HL-60 (cell line): ENCODE data around the gene PCBD2.

Experiments used
- DNase-seq, 2 experiments: peaks; one replicate each; pipeline ENCODE4 v3.0.0-alpha.2; 2010 to 2020; ENCODE audit warnings: low read depth in 1 of 2, low spot score in 1 of 2
- H3K27ac ChIP-seq: fragments of 250-450 bp; sonication (Bioruptor Pico); replicated peaks from 2 replicates; pipeline ENCODE4 v1.5.1; 2020; ENCODE audit warnings: mild to moderate bottlenecking, moderate library complexity
- H3K27me3 ChIP-seq: fragments of 250-450 bp; sonication (Bioruptor Pico); 2 replicates; pipeline ENCODE4 v1.5.1; 2021; ENCODE audit warnings: mild to moderate bottlenecking, moderate library complexity; ENCODE audit not compliant: insufficient read depth, poor library complexity, severe bottlenecking
- H3K4me3 ChIP-seq: replicated peaks from 2 replicates; pipeline ENCODE4 v1.5.1; 2011; ENCODE audit warnings: mild to moderate bottlenecking, control low read depth, low read length; ENCODE audit not compliant: insufficient read depth
- CTCF ChIP-seq: IDR thresholded peaks from one replicate; pipeline ENCODE4 v1.5.1; 2011; ENCODE audit warnings: low read length, control low read depth, inconsistent platforms; ENCODE audit not compliant: insufficient read depth
- GABPA ChIP-seq: IDR thresholded peaks from 2 replicates; pipeline ENCODE4 v1.6.1; 2012; ENCODE audit warnings: low read depth
- POLR2AphosphoS5 ChIP-seq: IDR thresholded peaks from 2 replicates; pipeline ENCODE4 v1.6.1; 2012; ENCODE audit warnings: low read depth
- REST ChIP-seq: IDR thresholded peaks from 2 replicates; pipeline ENCODE4 v1.6.1; 2012; ENCODE audit warnings: low read depth; ENCODE audit not compliant: insufficient replicate concordance
- SPI1 ChIP-seq: IDR thresholded peaks from 2 replicates; pipeline ENCODE4 v1.6.1; 2012; ENCODE audit warnings: low read depth, mild to moderate bottlenecking, borderline replicate concordance

PCBD2 gene

DNA sequence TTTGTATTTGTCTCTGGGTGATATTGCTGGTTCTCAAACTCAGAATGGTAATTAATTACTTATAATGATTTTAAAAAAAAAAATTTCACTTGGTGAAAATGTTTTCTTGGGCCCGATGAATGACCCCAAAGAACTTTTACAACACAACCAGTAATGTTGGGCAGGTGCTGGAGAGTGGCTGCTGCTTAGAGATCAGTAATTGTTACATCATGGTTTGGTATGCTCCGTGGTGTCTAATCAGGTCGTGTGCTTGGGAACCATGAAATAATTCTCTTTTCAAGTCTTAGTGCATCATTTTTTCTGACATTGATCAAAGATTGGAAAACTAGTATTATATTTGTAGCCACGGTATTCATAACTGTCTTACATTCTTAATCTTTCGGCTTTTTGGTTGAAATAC is 29.3 kb downstream of the PCBD2 start:
- H3K27ac ChIP-seq: no peak overlapping the region
- no peaks in the 10 kb centered on the region for H3K27me3 ChIP-seq
- DNase-seq: no peak
- no peak overlapping the region for H3K4me3 ChIP-seq
- TF ChIP-seq SPI1 (no peak), POLR2AphosphoS5 (no peak), GABPA (no peak)

GRCh38 chr5:134935711-134936602 is 31.0 kb downstream of the PCBD2 start:
- no peak overlapping the region for H3K4me3 ChIP-seq
- TF ChIP-seq REST (no peak), SPI1 (no peak), GABPA (no peak), CTCF (no peak), POLR2AphosphoS5 (no peak)
- H3K27me3 ChIP-seq: no peaks in the 10 kb centered on the region
- DNase-seq: no peak
- no peak overlapping the region for H3K27ac ChIP-seq

DNA sequence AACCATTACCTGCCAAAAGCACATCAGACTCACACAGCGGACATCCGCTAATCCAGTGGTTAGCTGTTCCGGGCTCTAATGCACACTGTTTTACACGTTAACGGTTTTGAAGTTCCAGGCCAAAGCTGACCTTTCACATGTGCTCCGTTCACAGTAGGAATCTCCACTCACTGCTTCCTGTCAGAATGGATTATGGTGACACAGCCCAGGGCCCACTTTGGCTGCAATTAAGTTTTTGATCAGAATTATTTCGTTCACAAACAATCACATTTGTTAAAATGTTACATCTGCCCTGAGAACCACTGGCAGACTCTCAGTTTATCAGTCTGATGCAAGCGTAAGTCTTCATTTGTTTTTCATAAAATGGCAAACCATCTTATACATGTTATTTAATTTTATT is 32.6 kb downstream of the PCBD2 start:
- no peak for DNase-seq
- Histone ChIP-seq H3K27me3 (no peaks in the 10 kb centered on the region), H3K27ac (no peak overlapping the region), H3K4me3 (no peak overlapping the region)
- TF ChIP-seq REST: no peak
- no peak for TF ChIP-seq CTCF
- TF ChIP-seq GABPA: no peak
- no peak for TF ChIP-seq SPI1
- no peak for TF ChIP-seq POLR2AphosphoS5

- DNase-seq: no peak
- H3K27ac ChIP-seq: no peak overlapping the region
- TF ChIP-seq CTCF (no peak), POLR2AphosphoS5 (no peak), SPI1 (no peak), REST (no peak), GABPA (no peak)
- H3K27me3 ChIP-seq: no peaks in the 10 kb centered on the region
- H3K4me3 ChIP-seq: no peak overlapping the region
Observed at GRCh38 chr5:134938030-134938429, 33.1 kb downstream of the PCBD2 start.
